Fibroblast of the aortic adventitia (primary cell): ENCODE results near the gene NXN. TPM values are rescaled to one million over a fixed set of nuclear protein-coding genes. Genes with fewer than 3 reads are reported as not detected.
"Not testable (repeated sequence)": the region's sequence is repeated elsewhere in the genome, so short reads cannot be mapped to it uniquely, and the experiment has no call there.

Source experiments
- DNase-seq: peaks from one replicate; pipeline ENCODE4 v3.0.0-alpha.2; 2010; ENCODE audit warnings: low read depth
- H3K4me3 ChIP-seq: 2 replicates; pipeline ENCODE4 v1.5.1; 2011; ENCODE audit warnings: low read depth, mild to moderate bottlenecking, control low read depth, low read length, moderate library complexity
- total RNA-seq: library from RNA; depleted of rRNA; stranded (reverse); fragments of >200 nt; gene quantifications from 2 replicates; pipeline ENCODE4 v1.2.3, GENCODE V29; 2012; ENCODE audit warnings: low replicate concordance
- TF ChIP-seq, protein P1 (sequence below): IDR thresholded peaks from 2 replicates; pipeline ENCODE4 v1.5.1; 2011; ENCODE audit warnings: mild to moderate bottlenecking, low read length, control low read depth, inconsistent platforms; ENCODE audit not compliant: insufficient read depth

NXN gene
- total RNA-seq, 1 donor, result 18.1 TPM

GRCh38 chr17:791829-792228 is 187.7 kb downstream of the NXN start:
- DNase-seq, result no peak
- H3K4me3 ChIP-seq, result no peak overlapping the region
- TF ChIP-seq, protein P1, sequence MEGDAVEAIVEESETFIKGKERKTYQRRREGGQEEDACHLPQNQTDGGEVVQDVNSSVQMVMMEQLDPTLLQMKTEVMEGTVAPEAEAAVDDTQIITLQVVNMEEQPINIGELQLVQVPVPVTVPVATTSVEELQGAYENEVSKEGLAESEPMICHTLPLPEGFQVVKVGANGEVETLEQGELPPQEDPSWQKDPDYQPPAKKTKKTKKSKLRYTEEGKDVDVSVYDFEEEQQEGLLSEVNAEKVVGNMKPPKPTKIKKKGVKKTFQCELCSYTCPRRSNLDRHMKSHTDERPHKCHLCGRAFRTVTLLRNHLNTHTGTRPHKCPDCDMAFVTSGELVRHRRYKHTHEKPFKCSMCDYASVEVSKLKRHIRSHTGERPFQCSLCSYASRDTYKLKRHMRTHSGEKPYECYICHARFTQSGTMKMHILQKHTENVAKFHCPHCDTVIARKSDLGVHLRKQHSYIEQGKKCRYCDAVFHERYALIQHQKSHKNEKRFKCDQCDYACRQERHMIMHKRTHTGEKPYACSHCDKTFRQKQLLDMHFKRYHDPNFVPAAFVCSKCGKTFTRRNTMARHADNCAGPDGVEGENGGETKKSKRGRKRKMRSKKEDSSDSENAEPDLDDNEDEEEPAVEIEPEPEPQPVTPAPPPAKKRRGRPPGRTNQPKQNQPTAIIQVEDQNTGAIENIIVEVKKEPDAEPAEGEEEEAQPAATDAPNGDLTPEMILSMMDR, result no peak

- H3K4me3 ChIP-seq, DNase-seq: not testable (repeated sequence)
These were observed 188.7 kb downstream of the NXN start for GRCh38 chr17:790874-791247.

- not testable (repeated sequence) for H3K4me3 ChIP-seq
- peak; percentile 4 for DNase-seq
These were observed 189.4 kb downstream of the NXN start for GRCh38 chr17:789931-790873.

- H3K4me3 ChIP-seq, result no peak overlapping the region
- TF ChIP-seq, protein P1, result no peak
- no peak for DNase-seq
These were observed 190.3 kb downstream of the NXN start for GRCh38 chr17:789160-789840.

DNA sequence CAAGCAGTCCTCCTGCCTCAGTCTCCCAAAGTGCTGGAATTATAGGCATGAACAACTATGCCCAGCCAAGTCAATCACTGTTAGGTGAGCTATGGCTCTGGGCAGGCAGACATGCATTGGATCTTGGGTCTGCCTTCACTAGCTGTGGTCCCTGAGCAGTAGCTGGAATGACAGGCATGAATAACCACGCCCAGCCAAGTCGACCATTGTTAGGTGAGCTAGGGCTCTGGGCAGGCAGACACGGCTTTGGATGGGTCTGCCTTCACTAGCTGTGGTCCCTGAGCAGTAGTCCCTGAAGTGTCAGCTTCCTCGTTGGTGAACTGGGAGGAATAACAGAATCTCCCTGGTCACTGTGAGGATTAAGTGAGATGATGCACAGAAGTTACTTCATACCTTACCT is 191.0 kb downstream of the NXN start:
- TF ChIP-seq, protein P1, result no peak
- no peak overlapping the region for H3K4me3 ChIP-seq

DNA sequence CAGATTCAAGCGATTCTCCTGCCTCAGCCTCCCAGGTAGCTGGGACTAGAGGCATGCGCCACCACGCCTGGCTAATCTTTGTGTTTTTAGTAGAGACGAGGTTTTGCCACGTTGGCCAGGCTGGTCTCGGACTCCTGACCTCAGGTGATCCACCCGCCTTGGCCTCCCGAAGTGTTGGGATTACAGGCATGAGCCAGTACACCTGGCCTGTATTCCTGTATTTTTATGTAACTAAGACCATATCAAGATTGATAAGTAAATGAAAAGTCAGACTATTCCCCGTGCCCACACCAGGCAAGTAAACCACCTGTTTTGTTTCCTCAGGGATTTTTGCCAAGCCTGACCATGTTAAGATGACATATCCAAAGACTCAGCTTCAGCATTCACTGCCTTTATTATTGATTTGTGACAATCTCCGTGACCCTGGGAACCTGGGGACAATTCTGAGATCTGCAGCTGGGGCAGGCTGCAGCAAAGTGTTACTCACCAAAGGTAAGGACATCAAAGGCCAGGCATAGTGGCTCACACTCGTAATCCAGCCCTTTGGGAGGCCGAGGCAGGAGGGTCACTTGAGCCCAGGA is 191.8 kb downstream of the NXN start:
- TF ChIP-seq, protein P1, result no peak
- no peak for DNase-seq
- no peak overlapping the region for H3K4me3 ChIP-seq

More for the DNA sequence above, 191.0 kb downstream of the NXN start:
- DNase-seq, result no peak

GRCh38 chr17:785901-786300 is 193.7 kb downstream of the NXN start:
- H3K4me3 ChIP-seq, DNase-seq: not testable (repeated sequence)

DNA sequence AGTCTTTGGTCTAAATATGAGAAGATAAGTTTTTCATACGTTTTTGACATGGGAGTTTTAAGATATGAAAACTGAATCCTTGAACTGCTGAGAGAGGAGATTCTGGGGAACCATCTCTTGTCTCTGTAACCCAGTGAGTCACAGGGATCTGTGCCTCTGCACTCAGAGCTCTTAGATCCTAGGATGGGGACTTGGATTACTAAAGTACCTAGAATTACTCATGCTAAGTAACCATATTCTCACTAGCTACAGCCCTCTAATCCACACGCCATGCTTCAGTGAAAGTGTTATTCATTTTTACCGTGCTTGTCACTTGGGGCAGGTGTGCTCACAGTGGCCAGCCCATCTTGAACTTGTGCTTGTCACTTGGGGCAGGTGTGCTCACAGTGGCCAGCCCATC is 195.4 kb downstream of the NXN start:
- DNase-seq, result no peak
- no peak overlapping the region for H3K4me3 ChIP-seq
- TF ChIP-seq, protein P1, result no peak
